GM19324 (cell line): ENCODE data around the gene BAZ2B.
"Not testable (repeated sequence)": the region's sequence is repeated elsewhere in the genome, so short reads cannot be mapped to it uniquely, and the experiment has no call there.

Experiments used
- ATAC-seq: cut with Tn5 transposase; IDR thresholded peaks from one replicate; pipeline ENCODE4 v1.9.1; 2021; ENCODE audit warnings: mild to moderate bottlenecking, moderate library complexity; ENCODE audit not compliant: unreplicated experiment, low FRiP score

Gene BAZ2B

GRCh38 chr2:159542101-159542500, 74.2 kb downstream of the BAZ2B start:
- ATAC-seq: no peak

DNA sequence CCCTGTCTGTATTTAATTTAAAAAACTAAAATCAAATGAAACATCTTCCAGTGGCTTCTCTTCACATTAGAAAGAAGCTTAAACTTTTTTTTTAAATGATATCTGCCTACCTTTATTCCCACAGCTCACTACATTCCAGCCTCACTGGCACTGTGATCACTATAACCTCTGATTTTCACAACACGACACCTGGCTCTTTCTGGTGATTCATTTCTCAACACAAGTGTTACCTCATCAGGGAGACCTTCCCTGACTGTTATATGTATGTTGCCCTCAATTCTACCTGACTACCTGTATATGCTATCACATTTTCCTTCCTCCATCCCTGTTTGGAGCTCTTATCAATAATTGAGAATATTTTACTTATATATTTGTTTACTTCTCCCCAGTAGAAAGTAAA, 76.6 kb downstream of the BAZ2B start:
- ATAC-seq: no peak

DNA sequence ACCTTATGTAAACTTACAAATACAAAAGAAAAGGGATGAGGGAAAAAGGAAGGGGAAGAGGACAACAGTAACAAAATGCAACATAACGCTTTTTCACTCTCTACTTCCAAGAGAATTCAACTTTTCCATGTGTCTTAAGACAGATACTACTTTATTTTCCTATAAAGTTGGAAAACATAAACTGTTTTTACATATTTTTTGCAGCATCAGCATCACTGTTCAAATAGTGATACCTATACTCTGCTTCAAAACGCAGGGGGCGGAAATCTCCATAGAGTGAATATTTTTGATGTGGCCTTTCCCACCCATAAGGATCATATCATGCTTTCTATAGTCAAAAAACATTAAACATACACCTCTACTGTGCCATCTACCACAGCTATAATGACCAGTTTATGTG, 77.5 kb downstream of the BAZ2B start:
- ATAC-seq: no peak

DNA sequence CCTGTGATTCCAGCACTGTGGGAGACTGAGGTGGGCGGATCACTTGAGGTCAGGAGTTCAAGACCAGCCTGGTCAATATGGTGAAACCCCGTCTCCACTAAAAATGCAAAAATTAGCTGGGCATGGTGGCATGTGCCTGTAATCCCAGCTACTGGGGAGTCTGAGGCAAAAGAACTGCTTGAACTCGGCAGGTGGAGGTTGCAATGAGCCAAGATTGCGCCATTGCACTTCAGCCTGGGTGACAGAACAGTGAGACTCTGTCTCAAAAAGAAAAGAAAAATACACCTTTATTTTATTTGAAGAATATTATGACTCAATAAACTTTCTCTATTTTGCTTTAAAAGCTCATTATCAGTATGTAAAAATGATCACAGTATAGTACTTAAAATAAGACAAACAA, 81.1 kb downstream of the BAZ2B start:
- not testable (repeated sequence) for ATAC-seq

GRCh38 chr2:159531475-159531874, 84.9 kb downstream of the BAZ2B start:
- ATAC-seq: no peak

- no peak for ATAC-seq
These were observed 89.9 kb downstream of the BAZ2B start for GRCh38 chr2:159526433-159526832.

GRCh38 chr2:159525012-159525411, 91.3 kb downstream of the BAZ2B start:
- ATAC-seq: no peak

GRCh38 chr2:159521272-159521671, 95.1 kb downstream of the BAZ2B start:
- no peak for ATAC-seq

DNA sequence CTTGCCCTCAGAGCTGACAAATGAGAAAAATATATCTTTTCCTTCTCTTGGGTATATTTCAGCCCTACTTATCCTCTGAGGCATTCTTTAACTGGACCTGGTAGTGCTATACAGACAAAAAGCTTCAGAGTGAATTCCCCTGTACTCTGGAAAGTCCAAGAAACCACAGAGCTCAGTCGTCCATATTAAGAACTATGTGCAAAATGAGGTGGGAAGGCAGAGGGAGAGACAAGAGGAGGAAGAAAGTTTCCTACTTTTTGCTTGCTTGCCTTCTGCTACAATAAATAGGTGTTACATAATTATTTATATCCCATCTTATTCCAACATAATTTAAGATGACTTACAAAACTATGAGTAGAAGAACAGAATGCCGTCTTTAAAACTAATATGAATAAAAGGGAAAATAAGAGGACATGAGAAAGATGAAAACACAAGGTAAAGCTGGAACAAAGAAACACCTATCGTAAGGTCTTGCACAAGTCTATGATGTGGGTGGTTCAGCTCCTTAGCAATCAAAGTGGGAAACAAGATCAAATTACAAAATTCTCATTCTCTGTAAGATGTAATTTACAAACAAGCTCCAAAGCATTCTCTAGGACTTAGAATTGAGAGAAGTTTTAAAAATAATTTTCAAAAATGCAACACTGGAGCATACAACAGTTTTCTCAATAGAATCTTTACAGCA, 97.9 kb downstream of the BAZ2B start:
- ATAC-seq: no peak

- ATAC-seq: peak; percentile 88
These were observed 100.0 kb downstream of the BAZ2B start for GRCh38 chr2:159516241-159516758.

- no peak for ATAC-seq
These were observed 100.9 kb downstream of the BAZ2B start for GRCh38 chr2:159515441-159515840.

DNA sequence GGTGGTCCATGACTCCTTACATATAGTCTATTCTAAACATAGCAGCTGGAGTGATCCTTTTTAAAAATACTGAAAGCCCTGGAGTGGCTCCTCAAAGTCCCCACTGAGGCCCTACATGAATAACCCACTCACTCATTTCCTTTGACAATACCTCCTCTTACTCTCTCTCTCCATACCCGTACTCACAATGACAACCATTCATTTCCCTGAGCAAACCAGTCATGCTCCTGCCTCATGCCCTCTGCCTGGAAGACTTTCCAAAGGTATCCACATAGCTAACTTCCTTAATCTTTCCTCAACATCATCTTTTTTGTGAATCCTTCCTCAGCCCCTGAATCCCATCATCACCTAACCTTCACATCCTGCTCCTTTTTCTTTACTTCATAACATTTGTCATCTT, 102.6 kb downstream of the BAZ2B start:
- no peak for ATAC-seq

GRCh38 chr2:159508140-159508539, 108.2 kb downstream of the BAZ2B start:
- ATAC-seq: no peak

- no peak for ATAC-seq
These were observed 109.4 kb downstream of the BAZ2B start for GRCh38 chr2:159506764-159507440.

- ATAC-seq: no peak
These were observed 110.1 kb downstream of the BAZ2B start for GRCh38 chr2:159506202-159506601.

GRCh38 chr2:159505196-159505595, 111.2 kb downstream of the BAZ2B start:
- ATAC-seq: no peak

GRCh38 chr2:159501743-159502142, 114.6 kb downstream of the BAZ2B start:
- no peak for ATAC-seq

DNA sequence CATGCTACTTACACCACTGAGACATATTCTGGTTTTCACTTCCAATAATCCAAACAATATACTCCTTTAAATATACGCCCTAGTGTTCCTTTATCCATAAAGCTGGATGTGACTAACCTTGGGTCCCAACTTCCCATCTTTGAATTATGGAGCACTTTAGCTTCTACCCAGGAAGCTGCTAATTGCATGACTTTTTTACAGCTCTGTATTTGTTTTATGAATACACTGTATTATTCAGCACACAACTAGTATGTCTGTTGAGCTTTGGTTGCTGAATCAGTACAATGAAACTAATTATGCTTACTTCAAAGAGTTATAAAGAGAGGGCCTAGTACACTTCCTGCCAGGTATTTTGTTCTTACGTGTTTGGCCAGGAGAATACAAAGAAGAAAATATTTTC, 118.5 kb downstream of the BAZ2B start:
- no peak for ATAC-seq

- ATAC-seq: no peak
These were observed 119.1 kb downstream of the BAZ2B start for GRCh38 chr2:159497256-159497655.

DNA sequence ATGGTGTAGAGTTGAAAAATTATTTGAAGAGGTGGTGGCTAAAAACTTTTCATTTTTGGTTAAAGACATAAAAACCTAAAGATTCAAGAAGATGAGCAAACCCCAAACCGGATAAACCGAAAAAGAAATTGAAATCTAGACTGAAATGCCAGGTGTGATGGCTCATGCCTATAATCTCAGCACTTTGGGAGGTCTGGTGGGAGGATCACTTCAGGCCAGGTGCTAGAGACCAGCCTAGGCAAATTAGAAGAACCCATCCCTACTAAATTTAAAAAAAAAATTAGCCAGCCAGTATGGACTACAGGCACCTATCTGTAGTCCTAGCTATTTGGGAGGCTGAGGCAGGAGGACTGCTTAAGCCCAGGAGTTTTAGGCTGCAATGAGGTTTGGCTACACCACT, 126.9 kb downstream of the BAZ2B start:
- no peak for ATAC-seq

DNA sequence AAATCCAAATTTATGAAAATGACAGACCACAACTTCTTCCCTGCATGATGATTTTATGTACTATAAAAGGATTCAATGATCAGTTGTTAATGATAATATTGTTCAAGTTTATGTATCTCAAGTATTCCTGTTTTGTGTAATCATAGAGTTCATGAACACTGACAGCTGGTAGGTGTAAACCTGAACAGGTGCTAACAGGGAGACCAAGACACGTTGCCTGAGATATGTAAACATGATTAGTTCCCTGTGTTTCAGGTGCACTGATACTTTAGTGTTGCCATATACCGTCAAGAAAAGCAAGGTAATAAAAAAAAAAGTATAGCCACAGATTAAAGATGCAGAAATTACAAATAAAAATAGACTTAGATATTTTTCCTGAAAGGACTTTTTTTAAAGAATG, 131.8 kb downstream of the BAZ2B start:
- ATAC-seq: no peak

- ATAC-seq: no peak
These were observed 140.0 kb downstream of the BAZ2B start for GRCh38 chr2:159476329-159476728.
